ENCODE results near the gene SETD1B.

DNA sequence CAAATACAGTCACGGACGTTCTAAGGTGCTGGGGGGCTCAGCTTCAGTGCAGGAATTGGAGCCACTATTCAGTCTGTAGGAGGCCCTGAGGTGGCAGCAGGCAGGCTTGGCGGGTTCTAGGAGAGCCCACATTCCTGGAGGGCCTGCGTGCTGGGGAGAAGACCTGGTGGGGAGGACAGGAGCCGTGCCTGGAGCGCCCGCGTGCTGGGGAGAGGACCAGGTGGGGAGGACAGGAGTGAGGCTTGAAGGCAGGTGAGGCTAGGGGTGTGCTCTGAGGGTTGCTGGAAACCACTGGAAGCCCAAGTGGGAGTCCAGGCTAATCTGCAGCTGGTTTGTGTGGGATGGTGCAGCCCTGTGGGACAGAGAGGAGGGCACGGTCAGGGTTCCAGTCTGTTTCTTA, 33.4 kb upstream of the SETD1B start:
- TF ChIP-seq, protein P1, sequence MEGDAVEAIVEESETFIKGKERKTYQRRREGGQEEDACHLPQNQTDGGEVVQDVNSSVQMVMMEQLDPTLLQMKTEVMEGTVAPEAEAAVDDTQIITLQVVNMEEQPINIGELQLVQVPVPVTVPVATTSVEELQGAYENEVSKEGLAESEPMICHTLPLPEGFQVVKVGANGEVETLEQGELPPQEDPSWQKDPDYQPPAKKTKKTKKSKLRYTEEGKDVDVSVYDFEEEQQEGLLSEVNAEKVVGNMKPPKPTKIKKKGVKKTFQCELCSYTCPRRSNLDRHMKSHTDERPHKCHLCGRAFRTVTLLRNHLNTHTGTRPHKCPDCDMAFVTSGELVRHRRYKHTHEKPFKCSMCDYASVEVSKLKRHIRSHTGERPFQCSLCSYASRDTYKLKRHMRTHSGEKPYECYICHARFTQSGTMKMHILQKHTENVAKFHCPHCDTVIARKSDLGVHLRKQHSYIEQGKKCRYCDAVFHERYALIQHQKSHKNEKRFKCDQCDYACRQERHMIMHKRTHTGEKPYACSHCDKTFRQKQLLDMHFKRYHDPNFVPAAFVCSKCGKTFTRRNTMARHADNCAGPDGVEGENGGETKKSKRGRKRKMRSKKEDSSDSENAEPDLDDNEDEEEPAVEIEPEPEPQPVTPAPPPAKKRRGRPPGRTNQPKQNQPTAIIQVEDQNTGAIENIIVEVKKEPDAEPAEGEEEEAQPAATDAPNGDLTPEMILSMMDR (IDR thresholded peaks at IDR 0.05; ENCODE audit: poor library complexity, severe bottlenecking): no peak
- TF ChIP-seq EZH2 (IDR thresholded peaks at IDR 0.05; ENCODE audit: borderline replicate concordance, insufficient read depth, low read length, poor library complexity, severe bottlenecking) (no peak), MXI1 (conservative IDR thresholded peaks at IDR 0.05; ENCODE audit: poor library complexity, severe bottlenecking) (no peak), EP300 (conservative IDR thresholded peaks at IDR 0.05; ENCODE audit: poor library complexity, severe bottlenecking) (no peak), TAF1 (IDR thresholded peaks at IDR 0.05; ENCODE audit: low read depth) (no peak), POLR2AphosphoS5 (IDR thresholded peaks at IDR 0.05) (no peak)
- TF ChIP-seq, protein P2, sequence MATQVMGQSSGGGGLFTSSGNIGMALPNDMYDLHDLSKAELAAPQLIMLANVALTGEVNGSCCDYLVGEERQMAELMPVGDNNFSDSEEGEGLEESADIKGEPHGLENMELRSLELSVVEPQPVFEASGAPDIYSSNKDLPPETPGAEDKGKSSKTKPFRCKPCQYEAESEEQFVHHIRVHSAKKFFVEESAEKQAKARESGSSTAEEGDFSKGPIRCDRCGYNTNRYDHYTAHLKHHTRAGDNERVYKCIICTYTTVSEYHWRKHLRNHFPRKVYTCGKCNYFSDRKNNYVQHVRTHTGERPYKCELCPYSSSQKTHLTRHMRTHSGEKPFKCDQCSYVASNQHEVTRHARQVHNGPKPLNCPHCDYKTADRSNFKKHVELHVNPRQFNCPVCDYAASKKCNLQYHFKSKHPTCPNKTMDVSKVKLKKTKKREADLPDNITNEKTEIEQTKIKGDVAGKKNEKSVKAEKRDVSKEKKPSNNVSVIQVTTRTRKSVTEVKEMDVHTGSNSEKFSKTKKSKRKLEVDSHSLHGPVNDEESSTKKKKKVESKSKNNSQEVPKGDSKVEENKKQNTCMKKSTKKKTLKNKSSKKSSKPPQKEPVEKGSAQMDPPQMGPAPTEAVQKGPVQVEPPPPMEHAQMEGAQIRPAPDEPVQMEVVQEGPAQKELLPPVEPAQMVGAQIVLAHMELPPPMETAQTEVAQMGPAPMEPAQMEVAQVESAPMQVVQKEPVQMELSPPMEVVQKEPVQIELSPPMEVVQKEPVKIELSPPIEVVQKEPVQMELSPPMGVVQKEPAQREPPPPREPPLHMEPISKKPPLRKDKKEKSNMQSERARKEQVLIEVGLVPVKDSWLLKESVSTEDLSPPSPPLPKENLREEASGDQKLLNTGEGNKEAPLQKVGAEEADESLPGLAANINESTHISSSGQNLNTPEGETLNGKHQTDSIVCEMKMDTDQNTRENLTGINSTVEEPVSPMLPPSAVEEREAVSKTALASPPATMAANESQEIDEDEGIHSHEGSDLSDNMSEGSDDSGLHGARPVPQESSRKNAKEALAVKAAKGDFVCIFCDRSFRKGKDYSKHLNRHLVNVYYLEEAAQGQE (IDR thresholded peaks at IDR 0.05; ENCODE audit: borderline replicate concordance): no peak

Measured in neural cell (in vitro differentiated cells).